CD14-positive monocyte (primary cell): ENCODE measurements around the gene CTXN3. TPM values are rescaled to one million over a fixed set of nuclear protein-coding genes. Genes with fewer than 3 reads are reported as not detected.

Experiments used
- DNase-seq, 3 donors: peaks; one replicate each; pipeline ENCODE4 v3.0.0-alpha.2; 2011 to 2022
- H2AFZ ChIP-seq: 2 replicates; pipeline ENCODE4 v1.6.0; 2012; ENCODE audit warnings: mild to moderate bottlenecking, low read depth, low read length, inconsistent platforms; ENCODE audit not compliant: insufficient read depth, poor library complexity, severe bottlenecking
- H3K27ac ChIP-seq, 2 donors: 1 replicate in 1 of 2; 2 replicates in 1 of 2; pipeline ENCODE4 v1.5.1; 2012 to 2013; ENCODE audit warnings: low read length in 2 of 2, control low read depth in 1 of 2, inconsistent platforms in 1 of 2, low read depth in 1 of 2, mild to moderate bottlenecking in 1 of 2
- H3K27me3 ChIP-seq, 2 donors: one replicate each; pipeline versions ENCODE4 v1.6.0 to v1.6.1; 2011 to 2013; ENCODE audit warnings: low read length in 2 of 2; ENCODE audit not compliant: control insufficient read depth in 2 of 2, insufficient read depth in 2 of 2
- H3K36me3 ChIP-seq, 2 donors: replicated peaks in 1 of 2; 1 replicate in 1 of 2; 2 replicates in 1 of 2; pipeline versions ENCODE4 v1.5.1 to v1.6.1; 2012 to 2013; ENCODE audit warnings: low read length in 2 of 2, control low read depth in 1 of 2, inconsistent platforms in 1 of 2, mild to moderate bottlenecking in 1 of 2; ENCODE audit not compliant: insufficient read depth in 2 of 2, control insufficient read depth in 1 of 2
- H3K4me1 ChIP-seq, 2 donors: 1 replicate in 1 of 2; 2 replicates in 1 of 2; pipeline versions ENCODE4 v1.5.1 to v1.6.1; 2012 to 2013; ENCODE audit warnings: low read length in 2 of 2, control low read depth in 1 of 2, inconsistent platforms in 1 of 2, mild to moderate bottlenecking in 1 of 2, moderate library complexity in 1 of 2; ENCODE audit not compliant: insufficient read depth in 2 of 2, control insufficient read depth in 1 of 2
- H3K4me2 ChIP-seq: replicated peaks from 2 replicates; pipeline ENCODE3; 2012; ENCODE audit warnings: low read length, moderate library complexity, mild to moderate bottlenecking; ENCODE audit not compliant: poor library complexity, severe bottlenecking; ENCODE audit errors: extremely low read depth
- H3K4me3 ChIP-seq, 3 experiments: fragments of 200-600 bp in 1 of 3; sonication (generic) in 1 of 3; replicated peaks in 1 of 3; 1 replicate in 2 of 3; 2 replicates in 1 of 3; pipeline ENCODE4 v1.5.1; 2011 to 2013; ENCODE audit warnings: low read length in 3 of 3, mild to moderate bottlenecking in 3 of 3, control low read depth in 2 of 3, low read depth in 2 of 3, inconsistent platforms in 1 of 3, moderate library complexity in 1 of 3
- H3K79me2 ChIP-seq: 2 replicates; pipeline ENCODE4 v1.6.0; 2012; ENCODE audit warnings: mild to moderate bottlenecking, control low read depth, inconsistent platforms, low read length, moderate library complexity; ENCODE audit not compliant: insufficient read depth
- H3K9ac ChIP-seq: 2 replicates; pipeline ENCODE4 v1.6.0; 2017; ENCODE audit warnings: low read length, mild to moderate bottlenecking; ENCODE audit not compliant: insufficient read depth, poor library complexity, severe bottlenecking
- H3K9me3 ChIP-seq, 2 donors: replicated peaks in 1 of 2; 1 replicate in 1 of 2; 2 replicates in 1 of 2; pipeline versions ENCODE4 v1.5.1 to v1.6.1; 2012 to 2013; ENCODE audit warnings: low read length in 2 of 2, control low read depth in 1 of 2; ENCODE audit not compliant: control insufficient read depth in 1 of 2, insufficient read depth in 1 of 2
- H4K20me1 ChIP-seq: 2 replicates; pipeline ENCODE4 v1.6.0; 2012; ENCODE audit warnings: mild to moderate bottlenecking, low read length, control low read depth, moderate library complexity; ENCODE audit not compliant: insufficient read depth
- H3K27ac Mint-ChIP-seq, 7 donors: one replicate each; pipeline ENCODE4 v1.8.0; 2020; ENCODE audit warnings: mild to moderate bottlenecking in 7 of 7, mixed read lengths in 7 of 7, moderate library complexity in 6 of 7, inconsistent platforms in 2 of 7
- H3K27me3 Mint-ChIP-seq, 3 donors: one replicate each; pipeline ENCODE4 v1.8.0; 2021 to 2022; ENCODE audit warnings: low read depth in 3 of 3, mild to moderate bottlenecking in 3 of 3, mixed read lengths in 3 of 3, moderate library complexity in 3 of 3, inconsistent platforms in 1 of 3
- H3K36me3 Mint-ChIP-seq, 2 donors: one replicate each; pipeline ENCODE4 v1.8.0; 2020; ENCODE audit warnings: mixed read lengths in 2 of 2, inconsistent platforms in 1 of 2, mild to moderate bottlenecking in 1 of 2
- H3K4me1 Mint-ChIP-seq: one replicate; pipeline ENCODE4 v1.8.0; 2020; ENCODE audit warnings: mild to moderate bottlenecking, mixed read lengths
- H3K4me3 Mint-ChIP-seq, 2 donors: one replicate each; pipeline ENCODE4 v1.8.0; 2020; ENCODE audit warnings: mild to moderate bottlenecking in 2 of 2, mixed read lengths in 2 of 2, moderate library complexity in 1 of 2
- H3K9me3 Mint-ChIP-seq, 7 donors: one replicate each; pipeline ENCODE4 v1.8.0; 2020 to 2022; ENCODE audit warnings: mixed read lengths in 7 of 7, mild to moderate bottlenecking in 6 of 7, moderate library complexity in 6 of 7, inconsistent platforms in 2 of 7
- WGBS: methylation state at CpG from one replicate; pipeline ENCODE4 v1.1.5; 2013; ENCODE audit warnings: missing lambda C conversion rate; ENCODE audit not compliant: insufficient coverage; 5-methylcytosine and 5-hydroxymethylcytosine counted together
- intact Hi-C, 2 donors: fragments of 100-400 bp; cut with micrococcal nuclease; formaldehyde crosslinking; loops; one replicate each; pipeline versions ENCODE4 v1.15.0 to v1.15.1; 2023
- polyA plus RNA-seq, 3 donors: library from polyadenylated mRNA; depleted of rRNA in 1 of 3; unstranded in 2 of 3; stranded (reverse) in 1 of 3; fragments of 300-500 nt in 2 of 3; fragments of >200 nt in 1 of 3; fragmentation: Illumina TruSeq in 2 of 3; gene quantifications; 1 replicate in 2 of 3; 2 replicates in 1 of 3; pipeline ENCODE4 v1.2.3, GENCODE V29; 2012 to 2021
- TF ChIP-seq, protein P1 (sequence below): fragments of 200-600 bp; IDR thresholded peaks from one replicate; pipeline ENCODE4 v1.8.0; 2022; ENCODE audit warnings: antibody characterized with exemption, mild to moderate bottlenecking

Gene CTXN3
- polyA plus RNA-seq, 3 donors = not detected

- Histone ChIP-seq H3K9ac (no peak overlapping the region), H3K4me2 (no peak overlapping the region), H3K27ac (no peak overlapping the region), H3K4me1 (no peaks in the 10 kb centered on the region), H3K79me2 (no peaks in the 10 kb centered on the region), H2AFZ (no peak overlapping the region), H3K36me3 (no peaks in the 10 kb centered on the region), H3K4me3 (no peak overlapping the region), H3K9me3 (no peaks in the 10 kb centered on the region), H4K20me1 (no peaks in the 10 kb centered on the region), H3K27me3 (no peaks in the 10 kb centered on the region)
- intact Hi-C loops = no loop called here
- Mint-ChIP-seq H3K4me3 (no peak overlapping the region), H3K36me3 (no peaks in the 10 kb centered on the region), H3K4me1 (peaks cover 3% of the 10 kb centered on the region), H3K27me3 (peaks cover 0 to 3% (median 0%) of the 10 kb centered on the region in 3 donors), H3K9me3 (peaks cover 0 to 6% (median 0%) of the 10 kb centered on the region in 7 donors), H3K27ac (no peak overlapping the region)
- DNase-seq = no peak
- TF ChIP-seq, protein P1, sequence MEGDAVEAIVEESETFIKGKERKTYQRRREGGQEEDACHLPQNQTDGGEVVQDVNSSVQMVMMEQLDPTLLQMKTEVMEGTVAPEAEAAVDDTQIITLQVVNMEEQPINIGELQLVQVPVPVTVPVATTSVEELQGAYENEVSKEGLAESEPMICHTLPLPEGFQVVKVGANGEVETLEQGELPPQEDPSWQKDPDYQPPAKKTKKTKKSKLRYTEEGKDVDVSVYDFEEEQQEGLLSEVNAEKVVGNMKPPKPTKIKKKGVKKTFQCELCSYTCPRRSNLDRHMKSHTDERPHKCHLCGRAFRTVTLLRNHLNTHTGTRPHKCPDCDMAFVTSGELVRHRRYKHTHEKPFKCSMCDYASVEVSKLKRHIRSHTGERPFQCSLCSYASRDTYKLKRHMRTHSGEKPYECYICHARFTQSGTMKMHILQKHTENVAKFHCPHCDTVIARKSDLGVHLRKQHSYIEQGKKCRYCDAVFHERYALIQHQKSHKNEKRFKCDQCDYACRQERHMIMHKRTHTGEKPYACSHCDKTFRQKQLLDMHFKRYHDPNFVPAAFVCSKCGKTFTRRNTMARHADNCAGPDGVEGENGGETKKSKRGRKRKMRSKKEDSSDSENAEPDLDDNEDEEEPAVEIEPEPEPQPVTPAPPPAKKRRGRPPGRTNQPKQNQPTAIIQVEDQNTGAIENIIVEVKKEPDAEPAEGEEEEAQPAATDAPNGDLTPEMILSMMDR = no peak
- WGBS = 100% methylated on average over 1 of the region's 4 CpGs
These were observed 47.3 kb upstream of the CTXN3 start for GRCh38 chr5:127601601-127602000.

DNA sequence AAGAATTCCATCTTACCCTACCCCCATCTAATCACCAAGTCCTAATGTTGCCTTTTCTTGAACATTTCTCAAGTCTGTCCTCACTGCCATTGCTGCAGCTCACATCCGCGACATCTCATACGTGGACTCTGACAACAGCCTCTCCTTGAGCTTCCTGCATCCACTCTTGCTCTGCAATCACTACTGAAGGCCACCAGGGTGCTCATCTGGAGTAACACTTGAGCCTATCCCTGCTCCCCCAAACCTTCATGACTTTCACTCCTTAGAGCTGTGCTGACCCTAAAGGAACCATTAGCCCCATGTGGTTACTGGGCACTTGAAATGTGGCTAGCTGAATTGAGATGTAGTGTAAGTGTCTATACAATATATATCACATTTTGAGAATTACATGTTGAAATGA lies 46.4 kb upstream of the CTXN3 start:
- H3K4me1 ChIP-seq = no peaks in the 10 kb centered on the region
- H3K4me3 ChIP-seq = no peak overlapping the region
- H3K27me3 ChIP-seq = no peaks in the 10 kb centered on the region
- H3K9me3 ChIP-seq = no peaks in the 10 kb centered on the region
- Mint-ChIP-seq H3K9me3 (peaks cover 0 to 3% (median 0%) of the 10 kb centered on the region in 7 donors), H3K27ac (no peak overlapping the region), H3K36me3 (no peaks in the 10 kb centered on the region), H3K4me3 (no peak overlapping the region), H3K4me1 (peaks cover 3% of the 10 kb centered on the region), H3K27me3 (peaks cover 0 to 3% (median 0%) of the 10 kb centered on the region in 3 donors)
- H3K79me2 ChIP-seq = no peaks in the 10 kb centered on the region
- intact Hi-C loops = no loop called here
- DNase-seq = no peak
- H3K27ac ChIP-seq = no peak overlapping the region
- no peaks in the 10 kb centered on the region for H3K36me3 ChIP-seq
- H4K20me1 ChIP-seq = no peaks in the 10 kb centered on the region
- H3K4me2 ChIP-seq = no peak overlapping the region
- TF ChIP-seq, protein P1 = no peak
- no peak overlapping the region for H3K9ac ChIP-seq
- 78% methylated on average over 3 of the region's 3 CpGs for WGBS
- H2AFZ ChIP-seq = no peak overlapping the region
